ENCODE data around the gene SPSB1.

Gene SPSB1

DNA sequence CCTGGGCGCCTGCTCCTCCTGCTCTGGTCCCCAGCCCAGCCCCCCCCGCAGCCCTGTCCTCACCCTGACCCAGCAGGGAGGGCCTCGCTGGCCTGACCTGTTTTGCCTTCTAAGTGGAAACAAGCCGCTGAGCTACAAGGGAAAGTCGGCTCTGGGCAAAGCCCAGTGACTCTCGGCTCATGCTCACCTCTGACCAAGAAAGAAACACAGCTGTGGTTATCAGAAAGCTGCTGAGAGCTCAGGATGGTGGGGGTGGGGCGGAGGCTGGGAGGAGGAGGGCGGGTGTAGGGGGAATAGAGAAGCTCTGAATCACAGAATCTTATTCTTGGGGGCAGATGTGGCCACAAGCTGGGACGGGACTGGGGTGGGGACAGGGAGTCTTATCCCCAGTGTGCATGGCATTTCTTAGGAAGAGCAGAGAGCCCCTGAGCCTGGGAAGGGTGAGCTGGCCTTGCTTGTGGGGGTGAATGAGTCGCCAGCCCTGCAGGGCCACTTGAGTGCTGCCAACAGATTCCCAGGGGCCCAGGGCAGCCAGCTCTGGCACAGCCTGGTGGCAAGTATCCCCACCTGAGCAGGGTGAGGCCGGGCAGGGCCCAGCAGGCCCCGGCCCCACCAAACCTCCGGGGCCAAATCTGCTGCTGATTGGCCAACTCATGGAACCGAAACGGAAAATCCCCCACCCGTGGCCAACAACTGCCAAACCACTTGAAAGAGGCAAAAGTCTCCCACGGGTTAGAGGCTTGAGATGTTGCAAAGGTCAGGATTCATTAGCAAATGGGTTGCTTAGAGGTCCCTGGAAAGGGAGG, 120.6 kb downstream of the SPSB1 start:
- TF ChIP-seq, protein P1, sequence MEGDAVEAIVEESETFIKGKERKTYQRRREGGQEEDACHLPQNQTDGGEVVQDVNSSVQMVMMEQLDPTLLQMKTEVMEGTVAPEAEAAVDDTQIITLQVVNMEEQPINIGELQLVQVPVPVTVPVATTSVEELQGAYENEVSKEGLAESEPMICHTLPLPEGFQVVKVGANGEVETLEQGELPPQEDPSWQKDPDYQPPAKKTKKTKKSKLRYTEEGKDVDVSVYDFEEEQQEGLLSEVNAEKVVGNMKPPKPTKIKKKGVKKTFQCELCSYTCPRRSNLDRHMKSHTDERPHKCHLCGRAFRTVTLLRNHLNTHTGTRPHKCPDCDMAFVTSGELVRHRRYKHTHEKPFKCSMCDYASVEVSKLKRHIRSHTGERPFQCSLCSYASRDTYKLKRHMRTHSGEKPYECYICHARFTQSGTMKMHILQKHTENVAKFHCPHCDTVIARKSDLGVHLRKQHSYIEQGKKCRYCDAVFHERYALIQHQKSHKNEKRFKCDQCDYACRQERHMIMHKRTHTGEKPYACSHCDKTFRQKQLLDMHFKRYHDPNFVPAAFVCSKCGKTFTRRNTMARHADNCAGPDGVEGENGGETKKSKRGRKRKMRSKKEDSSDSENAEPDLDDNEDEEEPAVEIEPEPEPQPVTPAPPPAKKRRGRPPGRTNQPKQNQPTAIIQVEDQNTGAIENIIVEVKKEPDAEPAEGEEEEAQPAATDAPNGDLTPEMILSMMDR (IDR thresholded peaks at IDR 0.05; ENCODE audit: poor library complexity, severe bottlenecking), result no peak
- DNase-seq (ENCODE audit: low spot score) (no peak), ATAC-seq (ENCODE audit: low read depth) (peak; percentile 69)
- no peaks in the 10 kb centered on the region for H3K36me3 ChIP-seq (ENCODE audit: low read depth)
- H3K4me3 ChIP-seq (ENCODE audit: severe bottlenecking), result no peak overlapping the region
- no peaks in the 10 kb centered on the region for H3K27me3 ChIP-seq (ENCODE audit: insufficient read depth, poor library complexity, severe bottlenecking)
- H3K27ac ChIP-seq (ENCODE audit: poor library complexity, severe bottlenecking), result peak overlapping the region; percentile 48
- no peaks in the 10 kb centered on the region for H3K9me3 ChIP-seq (ENCODE audit: severe bottlenecking)
- H3K4me1 ChIP-seq (ENCODE audit: insufficient read depth, poor library complexity, severe bottlenecking), result peaks cover 13% of the 10 kb centered on the region

DNA sequence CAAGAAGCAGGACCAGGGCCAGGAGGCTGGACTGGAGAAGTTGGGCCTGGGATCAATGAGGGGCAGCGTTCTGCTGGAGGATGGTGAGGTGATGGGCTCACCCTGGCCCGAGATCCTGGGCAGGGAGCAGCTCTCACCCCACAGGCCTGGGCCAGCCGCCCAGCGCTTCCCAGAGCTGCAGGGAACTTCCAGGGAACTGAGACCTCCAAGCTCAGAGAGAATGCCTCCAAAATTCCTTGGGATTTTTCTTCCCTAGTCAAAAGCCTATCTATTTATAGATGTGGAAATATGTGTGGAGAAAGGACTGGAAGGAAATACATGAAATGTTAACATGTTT, 121.2 kb downstream of the SPSB1 start:
- TF ChIP-seq, protein P1 (IDR thresholded peaks at IDR 0.05; ENCODE audit: poor library complexity, severe bottlenecking), result no peak
- DNase-seq (ENCODE audit: low spot score), result no peak
- H3K4me3 ChIP-seq (ENCODE audit: severe bottlenecking), result no peak overlapping the region
- H3K27me3 ChIP-seq (ENCODE audit: insufficient read depth, poor library complexity, severe bottlenecking), result no peaks in the 10 kb centered on the region
- H3K4me1 ChIP-seq (ENCODE audit: insufficient read depth, poor library complexity, severe bottlenecking), result peaks cover 13% of the 10 kb centered on the region
- H3K9me3 ChIP-seq (ENCODE audit: severe bottlenecking), result no peaks in the 10 kb centered on the region
- peak overlapping the region; percentile 48 for H3K27ac ChIP-seq (ENCODE audit: poor library complexity, severe bottlenecking)
- no peak for ATAC-seq (ENCODE audit: low read depth)
- no peaks in the 10 kb centered on the region for H3K36me3 ChIP-seq (ENCODE audit: low read depth)

DNA sequence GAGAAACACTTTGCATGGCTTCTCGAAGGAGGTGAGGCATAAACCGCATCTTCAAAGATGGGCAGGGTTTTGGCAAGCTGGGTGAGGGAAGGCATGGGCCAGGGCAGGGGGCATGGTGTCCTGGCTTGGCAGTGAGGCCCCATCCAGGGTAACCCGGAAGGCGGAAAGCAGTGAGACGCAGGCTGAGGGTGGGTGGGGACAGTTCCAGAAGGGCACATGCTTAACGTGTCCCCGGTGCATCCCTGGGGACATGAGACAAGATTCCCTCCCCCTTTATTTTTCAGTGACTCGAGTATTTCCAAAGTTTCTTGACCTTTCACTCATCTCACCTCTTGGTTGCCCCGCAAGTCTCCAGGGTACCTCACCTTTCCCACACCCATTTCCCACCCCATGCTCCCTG, 123.8 kb downstream of the SPSB1 start:
- H3K4me3 ChIP-seq (ENCODE audit: severe bottlenecking), result no peak overlapping the region
- no peak overlapping the region for H3K27ac ChIP-seq (ENCODE audit: poor library complexity, severe bottlenecking)
- H3K4me1 ChIP-seq (ENCODE audit: insufficient read depth, poor library complexity, severe bottlenecking), result peaks cover 13% of the 10 kb centered on the region
- H3K9me3 ChIP-seq (ENCODE audit: severe bottlenecking), result no peaks in the 10 kb centered on the region
- ATAC-seq (ENCODE audit: low read depth) (no peak), DNase-seq (ENCODE audit: low spot score) (no peak)
- H3K27me3 ChIP-seq (ENCODE audit: insufficient read depth, poor library complexity, severe bottlenecking), result no peaks in the 10 kb centered on the region
- no peaks in the 10 kb centered on the region for H3K36me3 ChIP-seq (ENCODE audit: low read depth)
- TF ChIP-seq, protein P1 (IDR thresholded peaks at IDR 0.05; ENCODE audit: poor library complexity, severe bottlenecking), result no peak

DNA sequence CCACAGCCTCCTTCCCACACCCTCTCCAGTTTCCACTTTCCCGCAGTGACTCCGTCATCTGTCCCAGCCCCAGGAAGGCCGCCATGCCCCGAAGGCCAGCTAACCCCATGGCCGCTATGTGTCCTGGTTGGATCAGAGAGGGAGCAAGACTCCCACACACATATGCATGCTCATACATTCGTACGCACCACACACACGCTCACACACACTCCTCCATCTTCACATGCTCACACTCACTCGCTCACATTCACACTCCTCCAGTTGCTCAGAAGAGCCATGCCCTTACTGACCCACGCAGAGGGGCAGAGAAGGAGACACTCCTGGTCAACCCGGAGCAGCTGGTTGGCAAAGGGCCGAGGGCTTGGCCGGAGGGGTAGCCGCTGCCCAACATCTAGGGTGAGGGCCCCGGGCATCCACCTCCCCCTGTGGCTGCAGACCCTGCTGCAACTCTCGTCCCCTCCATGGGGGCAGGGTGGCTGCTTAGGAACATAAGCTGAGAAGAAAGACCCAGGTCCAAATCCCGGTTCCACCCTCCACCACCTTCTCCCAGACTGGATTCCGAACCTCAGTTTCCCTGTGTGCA, 124.3 kb downstream of the SPSB1 start:
- TF ChIP-seq, protein P1 (IDR thresholded peaks at IDR 0.05; ENCODE audit: poor library complexity, severe bottlenecking), result no peak
- DNase-seq (ENCODE audit: low spot score) (no peak), ATAC-seq (ENCODE audit: low read depth) (no peak)
- Histone ChIP-seq H3K27ac (ENCODE audit: poor library complexity, severe bottlenecking) (no peak overlapping the region), H3K27me3 (ENCODE audit: insufficient read depth, poor library complexity, severe bottlenecking) (no peaks in the 10 kb centered on the region), H3K4me3 (ENCODE audit: severe bottlenecking) (no peak overlapping the region), H3K4me1 (ENCODE audit: insufficient read depth, poor library complexity, severe bottlenecking) (peaks cover 13% of the 10 kb centered on the region), H3K36me3 (ENCODE audit: low read depth) (no peaks in the 10 kb centered on the region), H3K9me3 (ENCODE audit: severe bottlenecking) (no peaks in the 10 kb centered on the region)

DNA sequence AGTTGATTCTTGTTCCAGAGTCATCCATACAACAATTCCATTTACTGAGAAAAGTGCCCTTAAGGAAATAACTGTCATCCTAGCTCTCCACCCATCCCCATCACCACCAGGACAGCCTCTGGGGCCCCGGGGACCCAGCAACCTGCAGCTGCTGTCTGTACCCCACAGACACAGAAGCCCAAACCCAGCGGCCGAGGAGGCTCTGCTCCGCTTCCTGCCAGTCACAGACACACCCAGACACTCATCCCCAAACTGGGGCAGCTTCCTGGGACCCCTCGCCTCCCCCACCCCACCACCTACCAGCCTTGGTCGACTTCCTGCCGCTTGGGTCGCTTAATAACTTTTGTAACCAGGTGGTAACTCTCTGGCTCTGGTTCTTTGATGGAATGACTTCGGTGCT, 125.0 kb downstream of the SPSB1 start:
- peaks cover 11% of the 10 kb centered on the region for H3K4me1 ChIP-seq (ENCODE audit: insufficient read depth, poor library complexity, severe bottlenecking)
- no peaks in the 10 kb centered on the region for H3K9me3 ChIP-seq (ENCODE audit: severe bottlenecking)
- DNase-seq (ENCODE audit: low spot score) (no peak), ATAC-seq (ENCODE audit: low read depth) (no peak)
- no peak overlapping the region for H3K27ac ChIP-seq (ENCODE audit: poor library complexity, severe bottlenecking)
- TF ChIP-seq, protein P1 (IDR thresholded peaks at IDR 0.05; ENCODE audit: poor library complexity, severe bottlenecking), result no peak
- H3K4me3 ChIP-seq (ENCODE audit: severe bottlenecking), result no peak overlapping the region
- no peaks in the 10 kb centered on the region for H3K27me3 ChIP-seq (ENCODE audit: insufficient read depth, poor library complexity, severe bottlenecking)
- H3K36me3 ChIP-seq (ENCODE audit: low read depth), result no peaks in the 10 kb centered on the region
